ENCODE measurements around the gene ICOS. TPM values are rescaled to one million over a fixed set of nuclear protein-coding genes. Genes with fewer than 3 reads are reported as not detected.
"Not testable (repeated sequence)": the region's sequence is repeated elsewhere in the genome, so short reads cannot be mapped to it uniquely, and the experiment has no call there.

The ICOS gene
- total RNA-seq, 1 experiment from 2014 or later: not detected

DNA sequence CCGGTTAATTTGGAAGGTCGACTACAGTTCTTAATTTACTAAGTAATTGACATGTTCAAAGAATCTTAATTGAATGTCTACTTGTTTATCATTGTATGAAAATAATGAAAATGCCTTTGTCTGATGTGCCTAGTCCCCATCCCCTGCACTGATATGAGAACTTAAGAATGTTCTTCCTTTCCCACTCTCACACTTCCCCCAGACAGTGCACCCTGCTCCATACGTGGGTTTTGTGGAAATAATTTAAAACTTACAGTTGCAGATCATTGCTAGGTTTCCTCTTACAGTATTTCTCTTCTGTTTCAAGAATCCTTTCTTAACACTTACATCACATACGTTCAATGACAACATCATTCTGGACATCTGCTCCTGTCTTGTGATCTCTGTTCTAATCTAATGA, 3.5 kb downstream of the ICOS start:
- Histone ChIP-seq H2AFZ (ENCODE audit: low read length) (no peak overlapping the region), H3K27me3 (ENCODE audit: low read length) (no peaks in the 10 kb centered on the region), H3K4me2 (ENCODE audit: low read depth, low read length, poor library complexity, severe bottlenecking) (no peak overlapping the region), H4K20me1 (ENCODE audit: insufficient read depth, low read depth, low read length) (no peaks in the 10 kb centered on the region), H3K4me1 (ENCODE audit: low read length) (no peaks in the 10 kb centered on the region), H3K9ac (ENCODE audit: low read length) (no peak overlapping the region), H3K9me3 (ENCODE audit: low read length) (no peaks in the 10 kb centered on the region), H3K27ac (ENCODE audit: low read length) (no peak overlapping the region), H3K9me2 (replicated peaks; ENCODE audit: insufficient read depth, low read length) (no peaks in the 10 kb centered on the region), H3K79me2 (ENCODE audit: low read length) (no peaks in the 10 kb centered on the region), H3K4me3 (ENCODE audit: low read length) (no peak overlapping the region), H3K36me3 (ENCODE audit: insufficient read depth, low read length) (no peaks in the 10 kb centered on the region)
- DNase-seq: no peak

DNA sequence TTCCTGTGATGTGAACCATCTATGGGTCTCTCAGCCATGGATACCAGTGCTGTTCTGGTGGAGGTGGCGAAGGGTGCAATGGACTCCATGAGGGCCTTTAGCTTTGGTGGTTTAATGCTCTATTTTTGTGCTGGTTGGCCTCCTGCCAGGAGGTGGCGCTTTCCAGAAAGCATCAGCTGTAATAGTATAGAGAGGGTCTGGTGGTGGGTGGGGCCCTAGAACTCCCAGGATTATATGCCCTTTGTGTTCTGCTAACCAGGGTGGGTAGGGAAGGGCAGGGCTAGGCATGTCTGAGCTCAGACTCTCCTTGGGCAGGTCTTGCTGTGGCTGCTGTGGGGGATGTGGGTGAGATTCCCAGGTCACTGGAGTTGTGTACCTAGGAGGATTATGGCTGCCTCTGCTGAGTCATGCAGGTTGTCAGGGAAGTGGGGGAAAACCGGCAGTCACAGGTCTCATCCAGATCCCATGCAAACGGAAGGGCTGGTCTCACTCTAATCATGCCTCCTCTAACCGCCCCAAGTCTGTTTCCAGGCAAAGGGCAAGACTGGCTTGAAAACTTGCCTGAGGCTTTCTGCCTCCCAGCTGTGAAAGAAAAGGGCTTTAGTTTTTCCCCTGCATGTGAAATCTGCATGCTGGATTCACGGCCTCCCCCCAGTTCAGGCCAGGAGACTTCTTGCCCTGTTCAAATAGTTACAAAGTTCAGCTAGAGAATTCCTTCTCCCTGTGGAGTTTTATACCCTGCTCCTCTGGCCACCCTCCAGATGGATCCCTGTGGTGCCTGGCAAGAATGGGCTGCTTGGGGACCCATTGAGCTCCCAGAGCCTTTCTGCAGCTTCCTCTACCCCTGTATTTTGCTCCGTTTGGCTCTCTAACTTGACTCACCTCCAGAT, 7.2 kb downstream of the ICOS start:
- not testable (repeated sequence) for H3K79me2 ChIP-seq (ENCODE audit: low read length); H2AFZ ChIP-seq (ENCODE audit: low read length); H3K9ac ChIP-seq (ENCODE audit: low read length); H3K36me3 ChIP-seq (ENCODE audit: insufficient read depth, low read length); H3K4me1 ChIP-seq (ENCODE audit: low read length); H3K27me3 ChIP-seq (ENCODE audit: low read length); H3K4me2 ChIP-seq (ENCODE audit: low read depth, low read length, poor library complexity, severe bottlenecking); H4K20me1 ChIP-seq (ENCODE audit: insufficient read depth, low read depth, low read length); H3K4me3 ChIP-seq (ENCODE audit: low read length); H3K27ac ChIP-seq (ENCODE audit: low read length); H3K9me3 ChIP-seq (ENCODE audit: low read length); H3K9me2 ChIP-seq (replicated peaks; ENCODE audit: insufficient read depth, low read length)
- DNase-seq: peak; percentile 51

GRCh38 chr2:203948733-203949132, 12.2 kb downstream of the ICOS start:
- Histone ChIP-seq H3K4me1 (ENCODE audit: low read length) (no peaks in the 10 kb centered on the region), H3K9me3 (ENCODE audit: low read length) (no peaks in the 10 kb centered on the region), H3K4me3 (ENCODE audit: low read length) (no peak overlapping the region), H3K36me3 (ENCODE audit: insufficient read depth, low read length) (no peaks in the 10 kb centered on the region), H2AFZ (ENCODE audit: low read length) (no peak overlapping the region), H3K27me3 (ENCODE audit: low read length) (no peaks in the 10 kb centered on the region), H4K20me1 (ENCODE audit: insufficient read depth, low read depth, low read length) (no peaks in the 10 kb centered on the region), H3K79me2 (ENCODE audit: low read length) (no peaks in the 10 kb centered on the region), H3K27ac (ENCODE audit: low read length) (no peak overlapping the region), H3K4me2 (ENCODE audit: low read depth, low read length, poor library complexity, severe bottlenecking) (no peak overlapping the region), H3K9me2 (replicated peaks; ENCODE audit: insufficient read depth, low read length) (no peaks in the 10 kb centered on the region), H3K9ac (ENCODE audit: low read length) (no peak overlapping the region)
- no peak for DNase-seq

DNA sequence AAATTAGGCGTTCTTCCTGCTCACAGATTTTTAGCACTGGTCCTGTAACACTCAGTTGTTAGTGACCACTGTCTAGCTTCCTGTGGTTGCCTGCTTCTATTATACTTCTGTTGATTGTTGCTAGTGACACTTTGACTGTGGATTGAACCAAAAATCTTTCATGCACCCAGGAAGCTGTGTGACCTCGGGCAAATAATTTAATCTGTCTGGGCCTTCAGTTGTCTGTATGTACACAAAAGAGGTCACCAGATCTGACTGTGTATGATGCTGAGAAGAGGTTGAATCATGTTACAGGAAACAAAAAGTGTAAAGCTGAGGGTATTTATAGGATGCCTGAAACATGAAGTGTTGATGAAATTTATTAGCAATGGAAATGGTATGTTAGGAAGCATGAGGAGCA, 12.7 kb downstream of the ICOS start:
- H3K27ac ChIP-seq (ENCODE audit: low read length): no peak overlapping the region
- no peak overlapping the region for H3K4me2 ChIP-seq (ENCODE audit: low read depth, low read length, poor library complexity, severe bottlenecking)
- DNase-seq: no peak
- no peak overlapping the region for H2AFZ ChIP-seq (ENCODE audit: low read length)
- no peaks in the 10 kb centered on the region for H3K4me1 ChIP-seq (ENCODE audit: low read length)
- no peaks in the 10 kb centered on the region for H3K27me3 ChIP-seq (ENCODE audit: low read length)
- H3K4me3 ChIP-seq (ENCODE audit: low read length): no peak overlapping the region
- no peaks in the 10 kb centered on the region for H4K20me1 ChIP-seq (ENCODE audit: insufficient read depth, low read depth, low read length)
- no peak overlapping the region for H3K9ac ChIP-seq (ENCODE audit: low read length)
- no peaks in the 10 kb centered on the region for H3K36me3 ChIP-seq (ENCODE audit: insufficient read depth, low read length)
- H3K79me2 ChIP-seq (ENCODE audit: low read length): no peaks in the 10 kb centered on the region
- no peaks in the 10 kb centered on the region for H3K9me2 ChIP-seq (replicated peaks; ENCODE audit: insufficient read depth, low read length)
- no peaks in the 10 kb centered on the region for H3K9me3 ChIP-seq (ENCODE audit: low read length)

DNA sequence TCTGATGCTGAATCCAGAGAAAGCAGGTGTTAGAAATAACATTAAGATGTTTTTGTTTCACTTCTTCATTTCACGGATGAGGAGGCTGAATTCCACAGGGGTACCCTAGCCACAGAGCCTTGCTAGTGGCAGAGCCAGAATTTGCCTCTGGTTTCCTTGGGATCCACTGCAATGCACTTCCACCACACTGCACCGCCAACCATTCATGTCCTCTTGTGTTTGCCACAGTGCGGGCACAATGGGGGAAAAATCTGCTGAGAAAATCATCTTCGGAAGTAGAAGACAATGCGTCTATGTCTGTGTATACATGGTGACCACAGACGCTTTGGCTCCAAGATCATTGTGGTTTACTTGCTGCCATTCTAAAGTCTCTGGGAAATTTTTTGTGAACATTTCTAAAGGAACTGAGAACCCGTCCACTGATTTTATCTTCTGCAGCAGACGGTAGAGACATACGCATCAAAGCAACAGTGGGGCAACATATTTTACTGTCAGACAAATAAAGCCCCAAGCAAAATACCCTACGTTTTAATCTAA, 14.9 kb downstream of the ICOS start:
- no peak overlapping the region for H3K27ac ChIP-seq (ENCODE audit: low read length)
- no peaks in the 10 kb centered on the region for H3K9me3 ChIP-seq (ENCODE audit: low read length)
- H3K9me2 ChIP-seq (replicated peaks; ENCODE audit: insufficient read depth, low read length): no peaks in the 10 kb centered on the region
- H3K4me1 ChIP-seq (ENCODE audit: low read length): no peaks in the 10 kb centered on the region
- DNase-seq: no peak
- H3K4me3 ChIP-seq (ENCODE audit: low read length): no peak overlapping the region
- no peak overlapping the region for H3K4me2 ChIP-seq (ENCODE audit: low read depth, low read length, poor library complexity, severe bottlenecking)
- H3K27me3 ChIP-seq (ENCODE audit: low read length): no peaks in the 10 kb centered on the region
- no peak overlapping the region for H3K9ac ChIP-seq (ENCODE audit: low read length)
- no peak overlapping the region for H2AFZ ChIP-seq (ENCODE audit: low read length)
- no peaks in the 10 kb centered on the region for H4K20me1 ChIP-seq (ENCODE audit: insufficient read depth, low read depth, low read length)
- H3K79me2 ChIP-seq (ENCODE audit: low read length): no peaks in the 10 kb centered on the region
- no peaks in the 10 kb centered on the region for H3K36me3 ChIP-seq (ENCODE audit: insufficient read depth, low read length)

GRCh38 chr2:203959265-203959664, 22.7 kb downstream of the ICOS start:
- peak; percentile 51 for DNase-seq
- Histone ChIP-seq H3K9me2 (replicated peaks; ENCODE audit: insufficient read depth, low read length) (no peaks in the 10 kb centered on the region), H4K20me1 (ENCODE audit: insufficient read depth, low read depth, low read length) (no peaks in the 10 kb centered on the region), H3K27me3 (ENCODE audit: low read length) (no peaks in the 10 kb centered on the region), H3K4me2 (ENCODE audit: low read depth, low read length, poor library complexity, severe bottlenecking) (no peak overlapping the region), H3K4me3 (ENCODE audit: low read length) (no peak overlapping the region), H3K9ac (ENCODE audit: low read length) (no peak overlapping the region), H2AFZ (ENCODE audit: low read length) (no peak overlapping the region), H3K36me3 (ENCODE audit: insufficient read depth, low read length) (no peaks in the 10 kb centered on the region), H3K4me1 (ENCODE audit: low read length) (no peaks in the 10 kb centered on the region), H3K9me3 (ENCODE audit: low read length) (no peaks in the 10 kb centered on the region), H3K27ac (ENCODE audit: low read length) (no peak overlapping the region), H3K79me2 (ENCODE audit: low read length) (no peaks in the 10 kb centered on the region)

DNA sequence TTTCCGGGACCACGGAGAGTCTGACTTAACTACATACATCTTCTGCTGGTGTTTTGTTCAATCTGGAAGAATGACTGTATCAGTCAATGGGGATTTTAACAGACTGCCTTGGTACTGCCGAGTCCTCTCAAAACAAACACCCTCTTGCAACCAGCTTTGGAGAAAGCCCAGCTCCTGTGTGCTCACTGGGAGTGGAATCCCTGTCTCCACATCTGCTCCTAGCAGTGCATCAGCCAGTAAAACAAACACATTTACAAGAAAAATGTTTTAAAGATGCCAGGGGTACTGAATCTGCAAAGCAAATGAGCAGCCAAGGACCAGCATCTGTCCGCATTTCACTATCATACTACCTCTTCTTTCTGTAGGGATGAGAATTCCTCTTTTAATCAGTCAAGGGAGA, 23.1 kb downstream of the ICOS start:
- no peaks in the 10 kb centered on the region for H3K9me3 ChIP-seq (ENCODE audit: low read length)

DNA sequence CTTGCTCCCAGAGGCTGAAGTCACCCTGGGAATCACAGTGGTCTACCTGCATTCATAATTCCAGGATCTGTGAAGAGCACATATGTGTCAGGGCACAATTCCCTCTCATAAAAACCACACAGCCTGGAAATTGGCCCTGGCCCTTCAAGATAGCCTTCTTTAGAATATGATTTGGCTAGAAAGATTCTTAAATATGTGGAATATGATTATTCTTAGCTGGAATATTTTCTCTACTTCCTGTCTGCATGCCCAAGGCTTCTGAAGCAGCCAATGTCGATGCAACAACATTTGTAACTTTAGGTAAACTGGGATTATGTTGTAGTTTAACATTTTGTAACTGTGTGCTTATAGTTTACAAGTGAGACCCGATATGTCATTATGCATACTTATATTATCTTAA, 24.2 kb downstream of the ICOS start:
- Histone ChIP-seq H2AFZ (ENCODE audit: low read length) (no peak overlapping the region), H3K4me3 (ENCODE audit: low read length) (no peak overlapping the region), H3K9ac (ENCODE audit: low read length) (no peak overlapping the region), H4K20me1 (ENCODE audit: insufficient read depth, low read depth, low read length) (no peaks in the 10 kb centered on the region), H3K4me1 (ENCODE audit: low read length) (no peaks in the 10 kb centered on the region), H3K9me2 (replicated peaks; ENCODE audit: insufficient read depth, low read length) (no peaks in the 10 kb centered on the region), H3K36me3 (ENCODE audit: insufficient read depth, low read length) (no peaks in the 10 kb centered on the region), H3K27me3 (ENCODE audit: low read length) (no peaks in the 10 kb centered on the region), H3K4me2 (ENCODE audit: low read depth, low read length, poor library complexity, severe bottlenecking) (no peak overlapping the region), H3K79me2 (ENCODE audit: low read length) (no peaks in the 10 kb centered on the region), H3K27ac (ENCODE audit: low read length) (no peak overlapping the region), H3K9me3 (ENCODE audit: low read length) (no peaks in the 10 kb centered on the region)
- DNase-seq: no peak

More for the DNA sequence above, 23.1 kb downstream of the ICOS start:
- no peak overlapping the region for H3K4me2 ChIP-seq (ENCODE audit: low read depth, low read length, poor library complexity, severe bottlenecking)
- H3K9ac ChIP-seq (ENCODE audit: low read length): no peak overlapping the region
- DNase-seq: no peak
- no peaks in the 10 kb centered on the region for H3K36me3 ChIP-seq (ENCODE audit: insufficient read depth, low read length)
- no peak overlapping the region for H2AFZ ChIP-seq (ENCODE audit: low read length)
- no peak overlapping the region for H3K27ac ChIP-seq (ENCODE audit: low read length)
- no peaks in the 10 kb centered on the region for H3K27me3 ChIP-seq (ENCODE audit: low read length)
- no peaks in the 10 kb centered on the region for H4K20me1 ChIP-seq (ENCODE audit: insufficient read depth, low read depth, low read length)
- no peak overlapping the region for H3K4me3 ChIP-seq (ENCODE audit: low read length)
- no peaks in the 10 kb centered on the region for H3K4me1 ChIP-seq (ENCODE audit: low read length)
- no peaks in the 10 kb centered on the region for H3K79me2 ChIP-seq (ENCODE audit: low read length)
- no peaks in the 10 kb centered on the region for H3K9me2 ChIP-seq (replicated peaks; ENCODE audit: insufficient read depth, low read length)

Measured in Karpas-422 (cell line).